ENCODE results near the gene FCN1.
"Not testable (repeated sequence)": the region's sequence is repeated elsewhere in the genome, so short reads cannot be mapped to it uniquely, and the experiment has no call there.

The FCN1 gene

GRCh38 chr9:134857451-134857850 is 60.3 kb downstream of the FCN1 start:
- H3K9me3 Mint-ChIP-seq; H3K4me3 Mint-ChIP-seq; H3K36me3 Mint-ChIP-seq (ENCODE audit: low read depth): not testable (repeated sequence)
- Mint-ChIP-seq H3K27ac (peak overlapping the region; percentile 28), H3K4me1 (ENCODE audit: low read depth) (peaks cover 18% of the 10 kb centered on the region), H3K27me3 (peaks cover 17% of the 10 kb centered on the region)

GRCh38 chr9:134855900-134856377 is 61.8 kb downstream of the FCN1 start:
- H3K27me3 Mint-ChIP-seq, result peaks cover 13% of the 10 kb centered on the region
- H3K9me3 Mint-ChIP-seq, result no peaks in the 10 kb centered on the region
- peaks cover 18% of the 10 kb centered on the region for H3K4me1 Mint-ChIP-seq (ENCODE audit: low read depth)
- H3K27ac Mint-ChIP-seq, result no peak overlapping the region
- H3K36me3 Mint-ChIP-seq (ENCODE audit: low read depth), result no peaks in the 10 kb centered on the region
- H3K4me3 Mint-ChIP-seq, result no peak overlapping the region
